Psoas muscle (tissue), 8 donors: ENCODE results near the gene GYG1. TPM values are rescaled to one million over a fixed set of nuclear protein-coding genes. Genes with fewer than 3 reads are reported as not detected.
"Not testable (repeated sequence)": the region's sequence is repeated elsewhere in the genome, so short reads cannot be mapped to it uniquely, and the experiment has no call there.

ENCODE experiments used
- ATAC-seq, 4 donors: fragments of 200-7000 bp; cut with Tn5 transposase; one replicate each; pipeline ENCODE4 v1.9.1; 2020; ENCODE audit warnings: moderate library complexity in 3 of 4, mild to moderate bottlenecking in 2 of 4
- DNase-seq, 2 donors: peaks; one replicate each; pipeline ENCODE4 v3.0.0-alpha.2; 2020
- H3K27ac ChIP-seq: fragments of 200-600 bp; one replicate; pipeline ENCODE4 v1.8.0; 2022
- H3K27me3 ChIP-seq, 3 donors: fragments of 200-600 bp in 1 of 3; one replicate each; pipeline versions ENCODE4 v1.6.1 to v1.8.0; 2013 to 2022; ENCODE audit warnings: low read length in 2 of 3, mild to moderate bottlenecking in 2 of 3, moderate library complexity in 1 of 3; ENCODE audit not compliant: insufficient read depth in 3 of 3
- H3K36me3 ChIP-seq, 2 donors: fragments of 200-600 bp in 1 of 2; one replicate each; pipeline versions ENCODE4 v1.6.1 to v1.8.0; 2013 to 2022; ENCODE audit warnings: low read depth in 1 of 2, mild to moderate bottlenecking in 1 of 2, moderate library complexity in 1 of 2; ENCODE audit not compliant: insufficient read depth in 1 of 2
- H3K4me1 ChIP-seq: fragments of 200-600 bp; one replicate; pipeline ENCODE4 v1.8.0; 2022
- H3K4me3 ChIP-seq: fragments of 200-600 bp; one replicate; pipeline ENCODE4 v1.8.0; 2022; ENCODE audit warnings: mild to moderate bottlenecking
- H3K9me3 ChIP-seq: fragments of 200-600 bp; one replicate; pipeline ENCODE4 v1.8.0; 2022
- WGBS, 3 donors: extraction: QIAGEN DNeasy Blood & Tissue Kit; methylation state at CpG; one replicate each; pipeline versions ENCODE4 v1.1.6 to v1.1.7; 2013; 5-methylcytosine and 5-hydroxymethylcytosine counted together
- intact Hi-C, 2 donors: fragments of 100-400 bp; cut with DNase I; formaldehyde crosslinking; loops; one replicate each; pipeline versions ENCODE4 v1.11.0 to v1.14.2; 2022
- polyA plus RNA-seq, 3 donors: library from polyadenylated mRNA; stranded (reverse); fragments of 200-250 nt; gene quantifications; one replicate each; pipeline ENCODE4 v1.2.3, GENCODE V29; 2013
- total RNA-seq, 4 donors: library from RNA; stranded (reverse); fragmentation: NEBNext Ultra II Directional in 2 of 4; extraction: Animal tissue kit (Norgen Biotek cat#: 25700) in 2 of 4; gene quantifications; one replicate each; pipeline versions ENCODE4 v1.2.1 to v1.2.4, GENCODE V29; 2021 to 2023
- TF ChIP-seq, protein P1 (sequence below): fragments of 200-600 bp; IDR thresholded peaks from one replicate; pipeline ENCODE4 v1.8.0; 2022; ENCODE audit warnings: antibody characterized with exemption
- donor health status: healthy with polysubstance abuse.
- donor health status: DM: no; HTN: no; CAD: no; lungs with moderate emphysema.
- donor health status: Bipolar disorder and iron deficiency.
- donor health status: healthy.
- donor health status: DM: yes; HTN: yes; CAD: no.
- donor health status: DM: no; HTN: no; CAD: no.
- donor health status: DM: no; HTN: no; CAD: no.
- donor health status: DM: yes; HTN: yes; CAD: no.

GYG1 gene
- total and polyA plus RNA-seq, 7 donors: 164 to 550 (median 338) TPM

DNA sequence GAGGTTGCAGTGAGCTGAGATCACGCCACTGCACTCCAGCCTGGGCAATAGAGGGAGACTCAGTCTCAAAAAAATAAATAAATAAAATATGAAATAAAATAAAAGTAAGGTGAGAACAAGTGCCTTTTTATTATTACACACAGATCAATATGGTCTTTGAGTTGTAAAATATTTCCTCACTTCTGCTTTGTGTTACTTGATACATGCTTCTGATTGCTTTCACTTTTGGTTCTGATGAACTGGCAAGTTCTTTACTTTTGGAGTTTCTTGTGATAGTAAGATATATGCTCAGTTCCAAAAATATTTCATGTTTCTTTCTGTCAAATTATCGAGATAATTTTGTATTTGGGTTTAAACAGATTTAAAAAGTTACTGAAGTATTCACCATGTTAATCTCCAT lies 16.6 kb upstream of the GYG1 start:
- H3K27me3 ChIP-seq: no peaks in the 10 kb centered on the region
- 22 to 48% (median 29%) methylated on average over 2 of the region's 2 CpGs for WGBS, 3 donors
- TF ChIP-seq, protein P1, sequence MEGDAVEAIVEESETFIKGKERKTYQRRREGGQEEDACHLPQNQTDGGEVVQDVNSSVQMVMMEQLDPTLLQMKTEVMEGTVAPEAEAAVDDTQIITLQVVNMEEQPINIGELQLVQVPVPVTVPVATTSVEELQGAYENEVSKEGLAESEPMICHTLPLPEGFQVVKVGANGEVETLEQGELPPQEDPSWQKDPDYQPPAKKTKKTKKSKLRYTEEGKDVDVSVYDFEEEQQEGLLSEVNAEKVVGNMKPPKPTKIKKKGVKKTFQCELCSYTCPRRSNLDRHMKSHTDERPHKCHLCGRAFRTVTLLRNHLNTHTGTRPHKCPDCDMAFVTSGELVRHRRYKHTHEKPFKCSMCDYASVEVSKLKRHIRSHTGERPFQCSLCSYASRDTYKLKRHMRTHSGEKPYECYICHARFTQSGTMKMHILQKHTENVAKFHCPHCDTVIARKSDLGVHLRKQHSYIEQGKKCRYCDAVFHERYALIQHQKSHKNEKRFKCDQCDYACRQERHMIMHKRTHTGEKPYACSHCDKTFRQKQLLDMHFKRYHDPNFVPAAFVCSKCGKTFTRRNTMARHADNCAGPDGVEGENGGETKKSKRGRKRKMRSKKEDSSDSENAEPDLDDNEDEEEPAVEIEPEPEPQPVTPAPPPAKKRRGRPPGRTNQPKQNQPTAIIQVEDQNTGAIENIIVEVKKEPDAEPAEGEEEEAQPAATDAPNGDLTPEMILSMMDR: no peak
- H3K9me3 ChIP-seq: no peaks in the 10 kb centered on the region
- H3K27ac ChIP-seq: peak overlapping the region; percentile 88
- H3K36me3 ChIP-seq: no peaks in the 10 kb centered on the region
- intact Hi-C loops: loop anchor here in 1 of 2 donors (1.0 to 10.0 kb wide), 3 partner anchors 17 to 110 kb away; partner anchors contain the start of genes GYG1 and HLTF
- peaks cover 9% of the 10 kb centered on the region for H3K4me1 ChIP-seq
- H3K4me3 ChIP-seq: peak overlapping the region; percentile 58
- DNase-seq: no peak
- ATAC-seq: peak; percentile 19 to 49 (median 24)

DNA sequence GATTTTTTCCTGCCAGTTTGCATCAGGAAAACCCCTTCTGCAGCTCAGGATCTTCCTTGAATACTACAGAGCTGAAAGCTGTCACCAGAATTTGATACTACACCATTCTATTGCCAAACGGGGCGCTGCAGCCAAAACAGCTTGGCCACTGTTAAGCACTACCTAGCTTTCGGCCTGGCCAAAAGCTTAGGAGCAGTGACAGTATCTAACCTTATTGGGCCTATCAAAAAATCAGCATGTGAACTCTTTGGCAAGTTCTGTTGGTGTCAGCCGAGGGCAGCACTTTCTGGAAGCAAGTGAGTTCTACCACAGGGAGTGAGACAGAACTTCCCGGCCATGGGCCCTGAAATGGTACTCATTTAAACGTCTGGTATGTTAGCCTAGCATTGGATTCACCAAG lies 16.1 kb upstream of the GYG1 start:
- DNase-seq: peak; percentile 68 to 86
- no peaks in the 10 kb centered on the region for H3K9me3 ChIP-seq
- TF ChIP-seq, protein P1: no peak
- H3K36me3 ChIP-seq: no peaks in the 10 kb centered on the region
- H3K4me1 ChIP-seq: peaks cover 9% of the 10 kb centered on the region
- whole genome bisulfite sequencing, 3 donors: 18 to 32% (median 24%) methylated on average over 6 of the region's 6 CpGs
- no peaks in the 10 kb centered on the region for H3K27me3 ChIP-seq
- H3K4me3 ChIP-seq: peak overlapping the region; percentile 58
- intact Hi-C loops: loop anchor here in 1 of 2 donors (1.0 to 10.0 kb wide), 2 partner anchors 16 to 110 kb away; partner anchors contain the start of genes GYG1 and HLTF
- H3K27ac ChIP-seq: peak overlapping the region; percentile 88
- ATAC-seq: peak; percentile 94 to 97 (median 96)

DNA sequence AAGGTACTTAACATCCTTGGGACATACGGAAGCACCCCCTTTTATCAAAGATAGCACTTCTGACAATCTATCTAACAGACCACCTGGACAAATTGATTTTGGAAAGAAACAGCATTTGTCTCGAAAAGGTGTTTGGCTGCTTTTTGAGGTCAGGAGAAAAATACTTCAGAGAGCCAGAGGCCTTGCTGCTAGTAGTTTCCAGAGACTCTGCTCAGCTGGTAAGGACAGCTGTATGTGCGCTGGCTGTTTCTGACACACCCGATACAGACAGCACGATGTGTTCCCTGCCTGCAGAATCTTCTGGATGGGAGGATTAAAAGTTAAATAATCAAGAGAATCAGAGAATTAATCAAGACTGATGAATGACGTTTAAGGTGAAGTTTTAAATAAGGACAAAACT lies 15.6 kb upstream of the GYG1 start:
- H3K4me1 ChIP-seq: peaks cover 9% of the 10 kb centered on the region
- TF ChIP-seq, protein P1: no peak
- intact Hi-C loops: loop anchor here in 1 of 2 donors (1.0 to 10.0 kb wide), 2 partner anchors 16 to 109 kb away; partner anchors contain the start of genes GYG1 and HLTF
- WGBS, 3 donors: 27 to 38% (median 28%) methylated on average over 6 of the region's 6 CpGs
- H3K27ac ChIP-seq: peak overlapping the region; percentile 88
- DNase-seq (peak in 1 of 2 donors; percentile 53), ATAC-seq (peak; percentile 80 to 91 (median 88))
- H3K27me3 ChIP-seq: no peaks in the 10 kb centered on the region
- H3K9me3 ChIP-seq: no peaks in the 10 kb centered on the region
- H3K4me3 ChIP-seq: no peak overlapping the region
- no peaks in the 10 kb centered on the region for H3K36me3 ChIP-seq

DNA sequence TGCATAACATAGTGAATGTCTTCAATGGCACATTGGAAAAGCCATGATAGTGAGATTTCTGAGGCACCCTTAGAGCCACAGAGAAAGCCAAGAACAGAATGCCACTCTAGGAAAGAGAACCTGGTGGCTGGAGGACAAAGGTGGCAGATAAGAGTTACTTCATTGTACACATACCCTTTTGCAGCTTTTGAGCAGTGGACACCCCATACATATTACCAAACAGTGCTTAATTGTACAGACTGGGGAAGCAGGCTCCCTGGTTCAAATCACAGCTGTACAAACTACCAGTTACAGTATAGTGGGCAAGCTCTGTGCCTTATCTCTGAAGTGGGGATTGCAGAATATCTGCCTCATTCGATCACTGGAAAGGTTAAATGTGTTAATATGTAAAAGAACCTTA lies 10.1 kb upstream of the GYG1 start:
- Histone ChIP-seq H3K27me3 (no peaks in the 10 kb centered on the region), H3K9me3 (no peaks in the 10 kb centered on the region), H3K4me1 (no peaks in the 10 kb centered on the region), H3K4me3 (no peak overlapping the region), H3K27ac (no peak overlapping the region), H3K36me3 (no peaks in the 10 kb centered on the region)
- TF ChIP-seq, protein P1: no peak
- no peak for DNase-seq
- WGBS, 3 donors: 95 to 100% (median 96%) methylated on average over 1 of the region's 1 CpG
- no peak for ATAC-seq
- intact Hi-C loops: no loop called here

DNA sequence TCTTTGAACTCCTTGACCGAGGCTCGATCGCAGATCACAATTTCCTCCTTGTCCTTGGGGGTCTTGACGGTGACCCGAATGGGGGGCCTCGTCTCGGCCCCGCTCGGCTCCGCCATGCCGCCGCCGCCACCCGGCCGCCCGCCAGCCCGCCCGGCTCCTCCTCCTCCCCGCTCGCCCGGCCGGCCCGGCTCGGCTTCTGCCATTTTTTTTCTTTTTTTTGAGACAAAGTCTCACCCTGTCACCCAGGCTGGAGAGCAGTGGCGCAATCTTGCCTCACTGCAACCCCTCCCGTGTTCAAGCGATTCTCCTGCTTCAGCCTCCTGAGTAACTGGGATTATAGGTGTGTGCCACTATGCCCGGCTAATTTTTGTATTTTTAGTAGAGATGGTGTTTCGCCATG lies 3.8 kb upstream of the GYG1 start:
- ATAC-seq, H3K36me3 ChIP-seq, intact Hi-C loops, H3K27ac ChIP-seq, DNase-seq, H3K27me3 ChIP-seq, H3K4me3 ChIP-seq, H3K4me1 ChIP-seq, H3K9me3 ChIP-seq: not testable (repeated sequence)
- WGBS, 3 donors: 95% methylated on average over 19 to 28 of the region's 29 CpGs
